ENCODE measurements around the gene STIM2.
"Not testable (repeated sequence)": the region's sequence is repeated elsewhere in the genome, so short reads cannot be mapped to it uniquely, and the experiment has no call there.

The STIM2 gene

GRCh38 chr4:26950446-26950845, 89.8 kb downstream of the STIM2 start:
- no peak for DNase-seq (ENCODE audit: low read depth in 1 of 2, low spot score in 1 of 2)

GRCh38 chr4:26952891-26953290, 92.2 kb downstream of the STIM2 start:
- no peak for DNase-seq (ENCODE audit: low read depth in 1 of 2, low spot score in 1 of 2)

- DNase-seq (ENCODE audit: low read depth in 1 of 2, low spot score in 1 of 2): no peak
Measured at GRCh38 chr4:26953366-26953765, 92.7 kb downstream of the STIM2 start.

GRCh38 chr4:26953770-26954423, 93.3 kb downstream of the STIM2 start:
- DNase-seq (ENCODE audit: low read depth in 1 of 2, low spot score in 1 of 2): no peak

GRCh38 chr4:26955241-26955640, 94.6 kb downstream of the STIM2 start:
- DNase-seq (ENCODE audit: low read depth in 1 of 2, low spot score in 1 of 2): no peak

GRCh38 chr4:26958925-26959653, 98.4 kb downstream of the STIM2 start:
- DNase-seq (ENCODE audit: low read depth in 1 of 2, low spot score in 1 of 2): no peak

GRCh38 chr4:26959654-26960047, 99.0 kb downstream of the STIM2 start:
- no peak for DNase-seq (ENCODE audit: low read depth in 1 of 2, low spot score in 1 of 2)

GRCh38 chr4:26962720-26963119, 102.1 kb downstream of the STIM2 start:
- DNase-seq (ENCODE audit: low read depth in 1 of 2, low spot score in 1 of 2): no peak

- no peak for DNase-seq (ENCODE audit: low read depth in 1 of 2, low spot score in 1 of 2)
Measured at GRCh38 chr4:26964512-26964911, 103.9 kb downstream of the STIM2 start.

GRCh38 chr4:26964994-26965393, 104.4 kb downstream of the STIM2 start:
- no peak for DNase-seq (ENCODE audit: low read depth in 1 of 2, low spot score in 1 of 2)

- DNase-seq (ENCODE audit: low read depth in 1 of 2, low spot score in 1 of 2): not testable (repeated sequence)
Measured at GRCh38 chr4:26975464-26976181, 115.0 kb downstream of the STIM2 start.

- DNase-seq (ENCODE audit: low read depth in 1 of 2, low spot score in 1 of 2): no peak
Measured at GRCh38 chr4:26978387-26979053, 117.9 kb downstream of the STIM2 start.

GRCh38 chr4:26984896-26985295, 124.3 kb downstream of the STIM2 start:
- DNase-seq (ENCODE audit: low read depth in 1 of 2, low spot score in 1 of 2): no peak

- DNase-seq (ENCODE audit: low read depth in 1 of 2, low spot score in 1 of 2): no peak
Measured at GRCh38 chr4:26985873-26986272, 125.2 kb downstream of the STIM2 start.

- DNase-seq (ENCODE audit: low read depth in 1 of 2, low spot score in 1 of 2): no peak
Measured at GRCh38 chr4:26987191-26987590, 126.5 kb downstream of the STIM2 start.

- DNase-seq (ENCODE audit: low read depth in 1 of 2, low spot score in 1 of 2): no peak
Measured at GRCh38 chr4:26991057-26991456, 130.4 kb downstream of the STIM2 start.

- no peak for DNase-seq (ENCODE audit: low read depth in 1 of 2, low spot score in 1 of 2)
Measured at GRCh38 chr4:26992657-26993361, 132.2 kb downstream of the STIM2 start.

GRCh38 chr4:26993539-26993938, 132.9 kb downstream of the STIM2 start:
- DNase-seq (ENCODE audit: low read depth in 1 of 2, low spot score in 1 of 2): no peak

- DNase-seq (ENCODE audit: low read depth in 1 of 2, low spot score in 1 of 2): no peak
Measured at GRCh38 chr4:26993967-26994366, 133.3 kb downstream of the STIM2 start.

- no peak for DNase-seq (ENCODE audit: low read depth in 1 of 2, low spot score in 1 of 2)
Measured at GRCh38 chr4:26995316-26995715, 134.7 kb downstream of the STIM2 start.

- no peak for DNase-seq (ENCODE audit: low read depth in 1 of 2, low spot score in 1 of 2)
Measured at GRCh38 chr4:26996745-26997144, 136.1 kb downstream of the STIM2 start.

All from stimulated activated CD4-positive, alpha-beta T cell treated with anti-CD3 and anti-CD28 coated beads, Interleukin-15, amount 100 ng/mL, for 1 hour (primary cell).